SJCRH30 (cell line): ENCODE measurements around the gene ARGLU1. TPM values are rescaled to one million over a fixed set of nuclear protein-coding genes. Genes with fewer than 3 reads are reported as not detected.

Experiments
- DNase-seq, 2 experiments: peaks; one replicate each; pipeline ENCODE4 v3.0.0-alpha.2; 2015 to 2020
- H3K27ac ChIP-seq: fragments of 250-450 bp; sonication (Bioruptor Pico); 2 replicates; pipeline ENCODE4 v1.5.1; 2020; ENCODE audit warnings: mild to moderate bottlenecking, moderate library complexity
- H3K27me3 ChIP-seq: fragments of 250-450 bp; sonication (Bioruptor Pico); 2 replicates; pipeline ENCODE4 v1.5.1; 2020; ENCODE audit warnings: mild to moderate bottlenecking, moderate library complexity
- H3K36me3 ChIP-seq: fragments of 250-450 bp; sonication (Bioruptor Pico); 2 replicates; pipeline ENCODE4 v1.5.1; 2020; ENCODE audit warnings: mild to moderate bottlenecking, moderate library complexity
- H3K4me1 ChIP-seq: fragments of 250-450 bp; sonication (Bioruptor Pico); 2 replicates; pipeline ENCODE4 v1.5.1; 2020; ENCODE audit warnings: mild to moderate bottlenecking, moderate library complexity
- H3K4me3 ChIP-seq: fragments of 250-450 bp; sonication (Bioruptor Pico); 2 replicates; pipeline ENCODE4 v1.5.1; 2020; ENCODE audit warnings: mild to moderate bottlenecking, moderate library complexity
- H3K9me3 ChIP-seq: fragments of 250-450 bp; sonication (Bioruptor Pico); replicated peaks from 2 replicates; pipeline ENCODE4 v1.5.1; 2020; ENCODE audit warnings: mild to moderate bottlenecking, moderate library complexity
- total RNA-seq: library from RNA; depleted of rRNA; stranded (reverse); fragments of >200 nt; shearing (Covaris generic); gene quantifications from 2 replicates; pipeline ENCODE4 v1.2.3, GENCODE V29; 2014

Gene ARGLU1
- total RNA-seq, 1 experiment from 2014 or later = 100 TPM

GRCh38 chr13:106530171-106530851 lies 37.6 kb downstream of the ARGLU1 start:
- Histone ChIP-seq H3K27me3 (no peaks in the 10 kb centered on the region), H3K4me1 (peaks cover 8% of the 10 kb centered on the region), H3K36me3 (no peaks in the 10 kb centered on the region), H3K9me3 (no peaks in the 10 kb centered on the region), H3K27ac (no peak overlapping the region), H3K4me3 (no peak overlapping the region)
- DNase-seq = no peak

- Histone ChIP-seq H3K9me3 (no peaks in the 10 kb centered on the region), H3K4me3 (no peak overlapping the region), H3K4me1 (peaks cover 8% of the 10 kb centered on the region), H3K27ac (peak overlapping the region; percentile 10; the same call in 1 of the 2 replicates), H3K27me3 (no peaks in the 10 kb centered on the region), H3K36me3 (no peaks in the 10 kb centered on the region)
- DNase-seq = no peak
Observed at GRCh38 chr13:106529415-106530170, 38.3 kb downstream of the ARGLU1 start.

DNA sequence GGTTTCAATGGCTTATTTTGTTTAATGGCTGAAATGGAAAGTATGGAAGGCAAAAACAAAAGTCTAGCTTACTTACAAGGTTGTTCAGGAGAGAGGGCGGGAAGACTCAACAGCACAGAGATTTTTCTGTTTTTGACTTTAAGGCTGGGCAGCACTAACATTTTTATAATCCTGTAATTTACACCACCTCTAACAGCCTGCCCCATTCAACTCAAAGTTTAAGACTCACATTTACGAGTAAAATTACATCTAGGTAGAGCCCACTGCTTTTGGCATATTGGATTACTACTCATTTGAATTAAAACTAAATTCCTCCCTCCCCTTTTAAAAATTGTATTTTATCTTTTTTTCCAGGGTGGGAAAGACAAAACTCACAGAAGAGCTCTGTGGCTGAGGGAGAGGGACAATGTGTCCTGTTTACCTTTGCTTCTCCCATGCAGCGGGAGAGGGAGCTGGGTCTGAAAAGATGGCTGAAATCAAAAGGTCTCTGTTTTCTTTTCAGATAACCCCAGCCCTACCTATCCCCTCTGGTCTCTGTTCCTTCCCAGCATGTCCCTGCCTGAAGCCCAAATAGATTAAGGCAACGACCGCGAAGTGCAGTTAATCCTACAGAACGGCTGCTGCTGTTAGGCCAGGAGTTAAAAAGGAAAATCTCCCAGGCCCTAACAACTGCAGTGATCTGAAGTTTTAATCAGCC lies 39.1 kb downstream of the ARGLU1 start:
- Histone ChIP-seq H3K27ac (peak overlapping the region; percentile 10; the same call in 1 of the 2 replicates), H3K4me3 (no peak overlapping the region), H3K4me1 (peaks cover 8% of the 10 kb centered on the region), H3K27me3 (no peaks in the 10 kb centered on the region), H3K36me3 (no peaks in the 10 kb centered on the region), H3K9me3 (no peaks in the 10 kb centered on the region)
- peak; percentile 32 to 69 for DNase-seq

- peaks cover 8% of the 10 kb centered on the region for H3K4me1 ChIP-seq
- no peak for DNase-seq
- no peaks in the 10 kb centered on the region for H3K9me3 ChIP-seq
- H3K27me3 ChIP-seq = no peaks in the 10 kb centered on the region
- no peak overlapping the region for H3K27ac ChIP-seq
- no peaks in the 10 kb centered on the region for H3K36me3 ChIP-seq
- H3K4me3 ChIP-seq = no peak overlapping the region
Observed at GRCh38 chr13:106527826-106528225, 40.1 kb downstream of the ARGLU1 start.

DNA sequence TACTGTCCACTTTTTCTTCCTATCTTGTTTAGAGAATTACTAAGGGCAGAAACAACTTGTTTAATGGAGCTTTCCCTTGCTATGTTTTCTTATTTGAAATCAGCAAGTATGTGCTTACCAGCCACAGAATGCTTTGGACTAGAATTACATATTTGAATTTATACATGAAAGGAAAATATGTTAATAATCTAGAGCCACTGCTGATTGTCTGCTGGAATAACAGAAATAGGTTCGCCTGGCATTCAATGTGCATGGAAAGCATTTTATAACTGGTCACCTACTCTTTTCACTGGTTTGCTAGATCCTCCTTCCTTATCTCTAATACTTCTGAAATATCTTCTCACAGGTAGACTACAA lies 40.5 kb downstream of the ARGLU1 start:
- no peak for DNase-seq
- no peak overlapping the region for H3K4me3 ChIP-seq
- H3K9me3 ChIP-seq = no peaks in the 10 kb centered on the region
- H3K4me1 ChIP-seq = peaks cover 7% of the 10 kb centered on the region
- H3K27me3 ChIP-seq = no peaks in the 10 kb centered on the region
- H3K27ac ChIP-seq = no peak overlapping the region
- no peaks in the 10 kb centered on the region for H3K36me3 ChIP-seq

- H3K27ac ChIP-seq = no peak overlapping the region
- peaks cover 5% of the 10 kb centered on the region for H3K4me1 ChIP-seq
- H3K36me3 ChIP-seq = no peaks in the 10 kb centered on the region
- no peaks in the 10 kb centered on the region for H3K27me3 ChIP-seq
- H3K9me3 ChIP-seq = no peaks in the 10 kb centered on the region
- no peak for DNase-seq
- H3K4me3 ChIP-seq = no peak overlapping the region
Observed at GRCh38 chr13:106526738-106527444, 41.0 kb downstream of the ARGLU1 start.

DNA sequence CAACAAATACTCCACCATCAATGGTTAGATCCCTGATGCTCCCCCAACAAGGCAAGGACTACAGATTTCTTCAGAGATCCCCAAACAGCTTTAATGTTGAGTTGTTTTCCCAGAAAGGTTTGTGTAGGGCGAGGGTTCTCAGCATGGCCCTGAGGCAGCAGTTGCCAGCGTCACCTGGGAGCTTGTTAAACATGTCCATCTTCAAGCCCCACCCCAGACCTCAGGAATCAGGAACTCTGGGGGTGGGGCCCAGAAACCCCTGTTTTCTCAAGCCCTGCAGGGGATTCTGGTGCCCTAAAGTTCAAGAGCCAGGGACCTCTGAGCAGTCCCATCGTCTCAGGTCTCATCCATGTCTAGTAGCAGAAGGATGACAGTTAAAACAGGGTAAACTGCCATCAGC lies 42.1 kb downstream of the ARGLU1 start:
- Histone ChIP-seq H3K27ac (no peak overlapping the region), H3K4me1 (peaks cover 5% of the 10 kb centered on the region), H3K36me3 (no peaks in the 10 kb centered on the region), H3K4me3 (no peak overlapping the region), H3K27me3 (no peaks in the 10 kb centered on the region), H3K9me3 (no peaks in the 10 kb centered on the region)
- no peak for DNase-seq

GRCh38 chr13:106524108-106524507 lies 43.8 kb downstream of the ARGLU1 start:
- Histone ChIP-seq H3K4me1 (no peaks in the 10 kb centered on the region), H3K9me3 (no peaks in the 10 kb centered on the region), H3K27ac (no peak overlapping the region), H3K36me3 (no peaks in the 10 kb centered on the region), H3K27me3 (no peaks in the 10 kb centered on the region), H3K4me3 (no peak overlapping the region)
- no peak for DNase-seq

- Histone ChIP-seq H3K4me3 (no peak overlapping the region), H3K27me3 (no peaks in the 10 kb centered on the region), H3K9me3 (no peaks in the 10 kb centered on the region), H3K4me1 (no peaks in the 10 kb centered on the region), H3K27ac (no peak overlapping the region), H3K36me3 (no peaks in the 10 kb centered on the region)
- DNase-seq = no peak
Observed at GRCh38 chr13:106523576-106523975, 44.4 kb downstream of the ARGLU1 start.

- Histone ChIP-seq H3K27me3 (no peaks in the 10 kb centered on the region), H3K36me3 (no peaks in the 10 kb centered on the region), H3K4me1 (no peaks in the 10 kb centered on the region), H3K9me3 (no peaks in the 10 kb centered on the region), H3K27ac (no peak overlapping the region), H3K4me3 (no peak overlapping the region)
- no peak for DNase-seq
Observed at GRCh38 chr13:106522898-106523525, 44.9 kb downstream of the ARGLU1 start.

DNA sequence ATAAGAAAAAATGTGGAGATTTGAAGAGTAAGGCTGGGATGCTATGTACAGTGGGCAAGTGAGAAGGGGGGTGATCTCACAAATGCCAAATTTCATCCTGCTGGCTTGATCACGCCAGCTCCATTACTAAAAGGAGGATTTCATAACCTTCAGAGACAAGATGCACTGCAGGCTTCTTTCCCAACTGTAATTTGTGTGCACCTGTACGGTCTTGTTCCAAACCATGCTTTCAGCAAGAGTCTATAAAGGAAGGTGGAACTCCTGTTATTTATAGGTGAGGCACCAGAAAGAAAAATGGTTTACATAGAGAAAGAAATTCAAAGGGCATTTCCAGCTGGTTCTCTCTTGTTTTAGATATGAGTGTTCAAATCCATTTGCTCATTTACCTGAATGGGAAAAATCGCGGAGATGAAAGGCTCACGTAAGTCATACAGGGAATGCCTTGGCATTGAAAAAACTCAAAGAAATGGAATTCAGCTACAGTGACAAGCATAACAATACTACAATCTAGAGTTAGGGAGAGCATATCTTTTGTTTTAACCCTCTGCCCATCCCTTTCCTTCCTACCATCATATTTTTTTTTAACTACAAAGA lies 45.7 kb downstream of the ARGLU1 start:
- Histone ChIP-seq H3K9me3 (no peaks in the 10 kb centered on the region), H3K36me3 (no peaks in the 10 kb centered on the region), H3K4me3 (no peak overlapping the region), H3K27ac (no peak overlapping the region), H3K27me3 (no peaks in the 10 kb centered on the region), H3K4me1 (no peaks in the 10 kb centered on the region)
- DNase-seq = no peak

DNA sequence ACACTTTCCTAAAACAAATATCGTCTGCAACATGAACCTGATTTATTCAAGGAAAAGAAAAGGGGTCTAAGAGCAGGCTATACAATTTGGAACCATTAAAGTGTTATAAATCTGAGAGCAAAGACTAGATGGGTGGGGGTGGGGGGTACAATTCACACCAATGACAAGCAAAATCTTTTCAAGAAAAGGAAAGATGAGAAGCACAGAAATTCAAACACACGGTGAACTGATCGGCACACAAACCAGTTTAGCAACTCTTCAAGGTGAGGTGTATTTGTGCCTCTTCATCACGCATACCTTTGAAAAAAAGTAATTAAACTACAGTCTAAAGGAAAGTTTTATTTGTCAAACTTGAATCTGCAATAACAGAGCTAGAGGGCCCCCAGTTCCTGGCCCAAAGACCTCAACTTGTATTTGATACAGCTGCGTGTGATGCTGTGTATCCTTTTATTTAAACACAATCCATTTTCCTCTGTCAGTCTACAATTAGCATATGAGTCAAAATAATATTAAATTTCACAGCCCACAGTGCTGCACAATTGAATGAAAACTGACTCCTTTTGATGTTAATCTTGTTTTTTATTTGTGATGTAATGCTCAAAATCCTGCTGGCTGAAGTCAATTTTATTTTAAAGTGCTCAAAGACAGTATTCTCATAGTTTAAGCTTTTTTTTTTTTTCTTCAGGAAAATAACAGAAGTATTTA lies 46.7 kb downstream of the ARGLU1 start:
- no peak for DNase-seq
- Histone ChIP-seq H3K36me3 (no peaks in the 10 kb centered on the region), H3K4me1 (no peaks in the 10 kb centered on the region), H3K9me3 (no peaks in the 10 kb centered on the region), H3K4me3 (no peak overlapping the region), H3K27me3 (no peaks in the 10 kb centered on the region), H3K27ac (no peak overlapping the region)

- H3K27ac ChIP-seq = no peak overlapping the region
- H3K9me3 ChIP-seq = no peaks in the 10 kb centered on the region
- no peaks in the 10 kb centered on the region for H3K27me3 ChIP-seq
- no peak overlapping the region for H3K4me3 ChIP-seq
- no peaks in the 10 kb centered on the region for H3K4me1 ChIP-seq
- no peak for DNase-seq
- no peaks in the 10 kb centered on the region for H3K36me3 ChIP-seq
Observed at GRCh38 chr13:106520251-106521054, 47.5 kb downstream of the ARGLU1 start.
